Colon (tissue), 2 donors: Measurements from ENCODE around the gene PRPF40B.
"Not testable (repeated sequence)": the region's sequence is repeated elsewhere in the genome, so short reads cannot be mapped to it uniquely, and the experiment has no call there.

Experiments used
- FAIRE-seq: peaks from 2 replicates; lab custom pipeline; 2012; peaks lifted over from hg19 to GRCh38; lab: Jason Lieb, UNC
- donor health status: control.
- donor health status: control.

Gene PRPF40B

DNA sequence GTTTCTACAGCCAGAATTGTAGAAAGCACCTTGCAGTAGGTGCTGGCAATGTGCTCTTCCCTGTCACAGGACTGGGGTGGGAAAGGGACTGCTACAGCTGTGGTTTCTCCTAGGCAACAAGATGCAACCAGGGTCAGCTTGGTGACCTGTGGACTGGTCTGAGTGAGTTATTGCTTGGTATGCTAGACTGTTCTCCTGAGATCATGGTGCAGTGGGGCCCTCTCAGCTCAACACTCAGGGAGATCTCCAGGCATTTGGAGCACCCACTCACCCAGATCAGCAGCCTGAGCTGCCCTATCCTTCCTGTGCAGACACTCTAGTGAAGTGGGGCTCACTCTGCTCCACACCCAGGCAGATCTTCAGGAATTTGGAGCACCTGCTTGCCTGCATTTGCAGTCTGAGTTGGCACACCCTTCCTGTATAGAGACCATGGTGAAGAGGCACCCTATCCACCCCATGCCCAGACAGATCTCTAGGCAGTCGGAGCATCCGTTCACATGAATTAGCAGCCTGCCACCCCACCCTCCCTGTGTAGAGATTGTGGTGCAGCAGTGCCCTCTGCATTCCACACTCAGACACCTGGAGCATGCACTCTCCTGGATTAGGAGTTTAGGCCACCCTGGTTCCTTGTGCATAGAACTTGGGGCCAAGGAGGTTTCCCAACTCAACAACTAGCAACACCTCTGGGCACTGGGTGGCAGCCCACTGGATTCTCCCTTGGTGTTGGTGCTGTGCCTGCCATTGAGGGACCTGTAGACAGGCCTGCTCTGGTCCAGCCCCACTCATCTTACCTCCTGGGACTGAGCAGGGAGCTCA, 14.1 kb upstream of the PRPF40B start:
- no peak for FAIRE-seq

DNA sequence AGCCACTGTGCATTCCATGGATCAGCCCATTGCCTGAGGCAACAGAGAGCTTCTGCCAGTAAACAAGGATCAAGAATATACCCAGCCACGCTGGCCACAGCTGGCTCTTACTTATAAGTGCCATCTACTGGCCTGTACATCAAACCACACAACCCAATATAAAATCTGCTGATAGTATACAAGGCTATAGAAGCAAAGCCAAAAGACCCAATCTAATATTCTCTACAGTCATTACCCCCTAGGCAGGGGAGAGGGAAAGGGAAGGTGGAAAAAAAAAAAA, 13.5 kb upstream of the PRPF40B start:
- no peak for FAIRE-seq

GRCh38 chr12:49610785-49611184, 12.6 kb upstream of the PRPF40B start:
- not testable (repeated sequence) for FAIRE-seq

- FAIRE-seq, result no peak
Observed at GRCh38 chr12:49612210-49612609, 11.2 kb upstream of the PRPF40B start.

DNA sequence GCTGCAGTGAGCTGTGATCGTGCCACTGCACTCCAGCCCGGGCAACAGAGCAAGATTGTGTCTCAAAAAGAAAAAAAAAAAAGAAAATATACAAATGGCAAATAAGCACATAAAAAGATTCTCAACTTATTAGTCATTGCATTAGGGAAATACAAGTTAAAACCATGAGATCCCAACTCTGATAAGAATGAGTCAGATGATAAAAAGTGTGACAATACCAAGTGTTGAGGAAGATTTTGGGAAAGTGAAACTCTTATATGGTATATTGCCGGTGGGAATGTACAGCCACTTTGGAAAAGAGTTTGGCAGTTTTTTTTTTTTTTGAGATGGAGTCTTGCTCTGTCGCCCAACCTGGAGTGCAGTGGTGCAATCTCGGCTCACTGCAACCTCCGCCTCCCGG, 7.6 kb upstream of the PRPF40B start:
- no peak for FAIRE-seq

DNA sequence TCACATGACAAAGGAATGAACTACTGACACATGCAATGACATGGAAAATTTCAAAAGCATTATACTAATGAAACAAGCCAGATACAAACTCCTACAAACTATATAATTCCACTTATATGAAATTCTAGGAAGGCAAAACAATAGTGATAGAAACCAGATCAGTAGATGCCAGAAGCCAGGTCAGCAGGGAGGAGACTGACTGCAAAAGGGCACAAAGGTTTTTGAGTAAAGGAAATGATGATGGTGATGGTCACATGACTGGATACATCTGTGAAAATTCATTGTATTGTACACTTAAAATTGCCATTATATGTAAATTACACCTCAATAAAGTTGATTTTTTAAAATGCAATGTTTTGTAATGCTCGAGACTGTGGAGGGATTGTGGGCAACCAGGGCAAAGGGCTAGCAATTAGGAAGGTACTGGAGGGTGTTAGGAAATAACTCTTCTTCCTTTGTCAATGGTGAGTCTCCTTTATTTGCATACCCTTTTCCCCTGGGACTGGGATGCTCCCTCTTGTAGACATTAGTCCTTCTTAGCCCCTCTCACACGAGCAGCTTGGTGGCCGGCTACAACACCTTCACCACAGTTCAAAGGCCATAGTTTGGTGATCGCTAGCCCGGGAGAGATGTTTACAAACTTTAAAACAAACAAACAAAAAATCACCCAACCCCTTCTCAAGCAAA, 6.7 kb upstream of the PRPF40B start:
- no peak for FAIRE-seq

DNA sequence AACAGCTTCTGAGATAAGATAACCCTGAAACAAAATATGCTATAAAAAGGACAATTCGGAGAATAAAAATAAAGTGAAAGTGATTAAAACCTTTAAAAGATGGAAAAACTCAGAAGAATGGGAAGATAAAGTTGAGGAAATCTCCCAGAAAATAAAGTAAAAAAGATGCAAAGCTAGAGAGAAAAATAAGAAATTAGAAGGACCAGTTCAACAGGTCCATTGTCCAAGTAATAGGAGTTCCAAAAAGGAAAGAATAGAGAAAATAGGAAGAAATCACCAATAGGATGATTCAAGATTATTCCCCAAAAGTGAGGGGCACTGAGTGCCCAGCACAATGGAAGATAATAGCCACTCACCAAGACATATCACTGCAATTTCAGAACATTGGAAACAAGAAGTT, 4.8 kb upstream of the PRPF40B start:
- no peak for FAIRE-seq

DNA sequence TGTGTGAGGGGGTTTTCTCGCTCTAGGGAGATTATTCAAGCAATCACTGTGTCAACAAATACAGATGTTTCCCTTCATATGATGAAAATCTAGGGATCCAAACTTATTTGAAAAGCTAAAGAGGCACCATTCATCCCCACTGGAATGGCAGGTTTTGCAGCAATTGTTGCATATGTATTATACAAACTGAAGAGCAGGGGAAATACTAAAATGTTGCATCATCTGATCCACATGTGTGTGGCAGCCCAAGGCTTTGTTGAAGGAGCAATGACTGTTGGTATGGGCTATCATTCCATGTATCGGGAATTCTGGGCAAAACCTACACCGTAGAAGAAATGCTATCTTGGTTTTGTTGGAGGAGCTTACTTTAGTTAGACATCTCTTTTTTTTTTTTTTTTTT, 4.1 kb upstream of the PRPF40B start:
- FAIRE-seq, result no peak

GRCh38 chr12:49621651-49622500, 1.5 kb upstream of the PRPF40B start:
- no peak for FAIRE-seq

DNA sequence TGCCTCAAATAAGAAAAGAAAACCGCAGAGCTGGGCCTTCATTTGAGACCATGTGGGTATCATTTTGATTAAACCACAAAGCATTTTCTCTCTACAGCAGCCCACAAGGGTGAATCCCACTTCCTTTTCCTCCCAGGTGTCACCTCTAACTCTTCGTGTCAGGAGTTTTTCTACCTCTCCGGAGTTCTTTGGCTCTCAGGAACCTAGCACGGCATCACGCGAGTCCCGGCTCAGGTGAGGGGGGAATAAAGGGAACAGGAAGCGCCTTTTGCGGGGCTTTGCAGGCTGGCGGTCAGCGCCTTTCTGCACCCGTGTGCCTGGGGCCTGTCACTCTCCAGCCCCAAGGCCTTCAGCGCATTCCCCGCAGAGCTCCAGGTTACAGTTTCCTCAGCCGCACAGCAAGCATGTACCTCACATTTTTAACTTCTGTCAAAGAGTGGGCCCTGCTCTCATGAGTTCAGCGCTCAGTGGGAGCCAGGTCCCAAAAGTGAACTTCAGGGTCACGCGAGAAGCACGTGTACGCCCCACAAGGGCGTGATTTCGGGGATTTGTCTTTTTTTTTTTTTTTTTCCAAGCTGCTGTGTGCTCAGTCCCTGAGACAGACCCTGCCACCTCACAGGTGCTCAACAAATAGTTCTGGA, 740 bp upstream of the PRPF40B start:
- no peak for FAIRE-seq

DNA sequence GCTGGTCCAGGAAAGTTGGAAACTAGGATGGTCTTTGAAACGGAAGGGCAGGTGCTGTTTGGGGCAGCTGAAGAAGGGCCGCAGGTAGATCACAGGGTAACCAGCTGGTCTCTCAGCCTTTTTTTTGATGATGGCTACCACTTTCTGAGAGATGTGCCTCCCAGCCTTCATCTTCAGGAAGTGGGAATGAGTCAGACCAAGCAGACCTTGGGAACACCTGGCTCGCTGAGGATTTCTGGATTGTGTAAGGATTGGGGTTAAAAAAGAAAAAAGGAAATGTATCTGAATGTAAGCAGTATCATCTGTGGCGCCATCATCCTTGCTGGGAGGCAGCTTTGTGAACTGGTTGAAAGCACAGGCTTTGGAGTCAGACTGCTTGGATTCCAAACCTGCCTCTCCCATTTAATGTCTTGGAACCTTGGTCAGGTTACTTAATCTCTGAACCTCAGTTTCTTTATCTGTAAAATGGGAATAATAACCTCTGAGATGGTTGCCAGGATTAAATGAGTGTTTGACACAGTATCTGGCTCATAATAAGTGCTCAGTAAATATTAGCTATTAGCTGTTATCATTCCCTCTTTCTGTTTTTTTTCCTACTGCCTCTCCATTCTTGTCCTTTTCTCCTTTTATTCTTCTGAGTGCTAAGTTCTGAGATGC, 1.7 kb downstream of the PRPF40B start:
- no peak for FAIRE-seq

- no peak for FAIRE-seq
Observed at GRCh38 chr12:49626169-49626835, 2.9 kb downstream of the PRPF40B start.

GRCh38 chr12:49626836-49627235, 3.5 kb downstream of the PRPF40B start:
- FAIRE-seq, result no peak

DNA sequence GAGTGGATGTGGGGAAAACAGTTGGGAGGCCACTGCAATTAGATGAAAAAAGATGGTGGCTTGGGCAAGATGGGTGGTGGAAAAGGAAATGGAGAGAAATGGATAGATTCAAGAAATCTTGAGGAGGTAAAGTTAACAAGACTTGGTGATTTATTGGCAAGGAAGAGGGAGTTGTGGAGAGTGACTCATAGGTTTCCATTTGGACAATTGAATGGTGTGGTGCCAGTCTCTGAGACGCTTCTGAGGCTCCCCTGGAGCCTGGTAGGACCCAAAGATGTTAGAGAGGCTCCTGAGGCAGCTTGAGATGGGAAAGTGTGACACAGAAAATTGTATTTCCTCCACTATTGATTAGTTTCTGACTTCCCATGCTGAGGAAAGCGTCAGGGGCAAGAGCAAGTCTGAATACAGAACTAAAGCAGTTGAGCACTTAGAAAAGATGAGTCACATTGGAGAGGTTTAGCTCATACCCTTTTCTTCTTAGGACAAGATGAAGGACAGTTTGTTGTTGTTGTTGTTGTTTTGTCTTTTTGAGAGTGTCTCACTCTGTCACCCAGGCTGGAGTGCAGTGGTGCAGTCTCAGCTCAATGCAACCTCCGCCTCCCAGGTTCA, 4.5 kb downstream of the PRPF40B start:
- no peak for FAIRE-seq

DNA sequence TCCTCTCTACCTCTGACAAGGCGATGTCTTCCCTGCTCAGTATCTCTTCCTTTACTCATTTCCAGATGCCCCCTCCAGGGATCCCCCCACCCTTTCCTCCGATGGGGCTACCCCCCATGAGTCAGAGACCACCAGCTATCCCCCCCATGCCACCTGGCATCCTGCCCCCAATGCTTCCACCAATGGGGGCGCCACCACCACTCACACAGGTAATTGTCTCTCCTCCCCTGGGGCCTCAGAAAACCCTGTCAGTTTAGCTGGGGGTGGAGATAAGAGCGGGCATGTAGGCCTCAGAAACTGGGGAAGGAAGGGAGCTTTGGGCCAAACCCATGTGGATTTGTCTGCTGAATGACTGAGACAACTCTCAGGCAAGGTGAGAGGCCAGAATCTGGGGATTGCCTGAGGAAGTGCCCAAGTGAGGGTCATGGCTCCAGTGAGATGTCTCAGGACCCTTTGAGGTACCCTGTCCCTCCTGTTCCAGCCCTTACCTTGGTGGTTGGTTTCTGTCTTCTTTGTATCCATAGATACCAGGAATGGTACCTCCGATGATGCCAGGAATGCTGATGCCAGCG, 8.1 kb downstream of the PRPF40B start:
- FAIRE-seq, result no peak

DNA sequence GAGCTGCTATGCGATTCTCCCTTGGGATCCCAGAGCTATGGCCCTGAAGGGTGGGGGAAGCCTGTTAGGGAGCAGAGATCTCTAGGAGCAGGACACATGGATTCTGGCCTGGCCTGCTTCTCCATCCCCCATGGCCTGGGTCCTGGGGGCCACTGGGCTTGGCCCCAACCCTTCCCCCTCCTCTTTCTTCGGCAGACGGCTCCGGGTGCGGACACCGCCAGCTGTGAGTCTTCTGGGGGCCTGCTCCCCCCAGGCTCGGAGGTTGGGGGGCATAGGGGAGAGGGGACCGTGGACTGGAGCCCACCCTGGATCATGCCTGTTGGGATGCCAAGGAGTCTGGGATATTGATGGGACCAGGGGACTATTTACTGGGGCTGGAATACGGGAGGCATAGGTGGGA, 9.0 kb downstream of the PRPF40B start:
- FAIRE-seq, result no peak

- no peak for FAIRE-seq
Observed at GRCh38 chr12:49632986-49633702, 9.8 kb downstream of the PRPF40B start.

- FAIRE-seq, result no peak
Observed at GRCh38 chr12:49633703-49634345, 10.5 kb downstream of the PRPF40B start.

GRCh38 chr12:49635036-49635435, 11.7 kb downstream of the PRPF40B start:
- no peak for FAIRE-seq
